WTC11 (cell line): ENCODE measurements around the gene ATP8B4.

Source experiments
- ATF2 ChIP-seq: sonication (generic); formaldehyde crosslinking; IDR thresholded peaks from 2 replicates; pipeline ENCODE4 v1.8.1; 2022; ENCODE audit warnings: low read depth, missing genetic modification reagents, borderline replicate concordance
- CREB1 ChIP-seq: sonication (generic); formaldehyde crosslinking; IDR thresholded peaks from 2 replicates; pipeline ENCODE4 v1.8.0; 2023; ENCODE audit warnings: mild to moderate bottlenecking, missing genetic modification reagents
- TEAD1 ChIP-seq: sonication (generic); formaldehyde crosslinking; IDR thresholded peaks from 2 replicates; pipeline ENCODE4 v1.8.0; 2022; ENCODE audit warnings: mild to moderate bottlenecking, missing genetic modification reagents
- ZNF425 ChIP-seq: fragments of 250-450 bp; sonication (Bioruptor Pico); conservative IDR thresholded peaks from 2 replicates; pipeline ENCODE4 v1.9.0; 2021; ENCODE audit warnings: mild to moderate bottlenecking
- TF ChIP-seq, protein P1 (sequence below): fragments of 200-600 bp; IDR thresholded peaks from 2 replicates; pipeline ENCODE4 v1.8.0; 2022; ENCODE audit warnings: antibody characterized with exemption
- TF ChIP-seq, protein P2 (sequence below): sonication (generic); formaldehyde crosslinking; IDR thresholded peaks from 2 replicates; pipeline ENCODE4 v1.8.1; 2023; ENCODE audit warnings: mild to moderate bottlenecking, missing genetic modification reagents, borderline replicate concordance
- TF ChIP-seq, protein P3 (sequence below): fragments of 250-450 bp; sonication (Bioruptor Pico); IDR thresholded peaks from 2 replicates; pipeline ENCODE4 v1.9.0; 2021; ENCODE audit warnings: moderate library complexity, mild to moderate bottlenecking, inconsistent platforms, borderline replicate concordance
- TF ChIP-seq, protein P4 (sequence below): sonication (generic); formaldehyde crosslinking; IDR thresholded peaks from 2 replicates; pipeline ENCODE4 v1.8.1; 2022; ENCODE audit warnings: missing genetic modification reagents, borderline replicate concordance

GRCh38 chr15:49870472-49870871 lies 248.6 kb downstream of the ATP8B4 start:
- TF ChIP-seq, protein P1, sequence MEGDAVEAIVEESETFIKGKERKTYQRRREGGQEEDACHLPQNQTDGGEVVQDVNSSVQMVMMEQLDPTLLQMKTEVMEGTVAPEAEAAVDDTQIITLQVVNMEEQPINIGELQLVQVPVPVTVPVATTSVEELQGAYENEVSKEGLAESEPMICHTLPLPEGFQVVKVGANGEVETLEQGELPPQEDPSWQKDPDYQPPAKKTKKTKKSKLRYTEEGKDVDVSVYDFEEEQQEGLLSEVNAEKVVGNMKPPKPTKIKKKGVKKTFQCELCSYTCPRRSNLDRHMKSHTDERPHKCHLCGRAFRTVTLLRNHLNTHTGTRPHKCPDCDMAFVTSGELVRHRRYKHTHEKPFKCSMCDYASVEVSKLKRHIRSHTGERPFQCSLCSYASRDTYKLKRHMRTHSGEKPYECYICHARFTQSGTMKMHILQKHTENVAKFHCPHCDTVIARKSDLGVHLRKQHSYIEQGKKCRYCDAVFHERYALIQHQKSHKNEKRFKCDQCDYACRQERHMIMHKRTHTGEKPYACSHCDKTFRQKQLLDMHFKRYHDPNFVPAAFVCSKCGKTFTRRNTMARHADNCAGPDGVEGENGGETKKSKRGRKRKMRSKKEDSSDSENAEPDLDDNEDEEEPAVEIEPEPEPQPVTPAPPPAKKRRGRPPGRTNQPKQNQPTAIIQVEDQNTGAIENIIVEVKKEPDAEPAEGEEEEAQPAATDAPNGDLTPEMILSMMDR = no peak
- TF ChIP-seq ZNF425 (CRISPR knock-in tag) (no peak), CREB1 (CRISPR knock-in tag) (no peak), TEAD1 (CRISPR knock-in tag) (no peak), ATF2 (no peak)
- TF ChIP-seq, protein P2, sequence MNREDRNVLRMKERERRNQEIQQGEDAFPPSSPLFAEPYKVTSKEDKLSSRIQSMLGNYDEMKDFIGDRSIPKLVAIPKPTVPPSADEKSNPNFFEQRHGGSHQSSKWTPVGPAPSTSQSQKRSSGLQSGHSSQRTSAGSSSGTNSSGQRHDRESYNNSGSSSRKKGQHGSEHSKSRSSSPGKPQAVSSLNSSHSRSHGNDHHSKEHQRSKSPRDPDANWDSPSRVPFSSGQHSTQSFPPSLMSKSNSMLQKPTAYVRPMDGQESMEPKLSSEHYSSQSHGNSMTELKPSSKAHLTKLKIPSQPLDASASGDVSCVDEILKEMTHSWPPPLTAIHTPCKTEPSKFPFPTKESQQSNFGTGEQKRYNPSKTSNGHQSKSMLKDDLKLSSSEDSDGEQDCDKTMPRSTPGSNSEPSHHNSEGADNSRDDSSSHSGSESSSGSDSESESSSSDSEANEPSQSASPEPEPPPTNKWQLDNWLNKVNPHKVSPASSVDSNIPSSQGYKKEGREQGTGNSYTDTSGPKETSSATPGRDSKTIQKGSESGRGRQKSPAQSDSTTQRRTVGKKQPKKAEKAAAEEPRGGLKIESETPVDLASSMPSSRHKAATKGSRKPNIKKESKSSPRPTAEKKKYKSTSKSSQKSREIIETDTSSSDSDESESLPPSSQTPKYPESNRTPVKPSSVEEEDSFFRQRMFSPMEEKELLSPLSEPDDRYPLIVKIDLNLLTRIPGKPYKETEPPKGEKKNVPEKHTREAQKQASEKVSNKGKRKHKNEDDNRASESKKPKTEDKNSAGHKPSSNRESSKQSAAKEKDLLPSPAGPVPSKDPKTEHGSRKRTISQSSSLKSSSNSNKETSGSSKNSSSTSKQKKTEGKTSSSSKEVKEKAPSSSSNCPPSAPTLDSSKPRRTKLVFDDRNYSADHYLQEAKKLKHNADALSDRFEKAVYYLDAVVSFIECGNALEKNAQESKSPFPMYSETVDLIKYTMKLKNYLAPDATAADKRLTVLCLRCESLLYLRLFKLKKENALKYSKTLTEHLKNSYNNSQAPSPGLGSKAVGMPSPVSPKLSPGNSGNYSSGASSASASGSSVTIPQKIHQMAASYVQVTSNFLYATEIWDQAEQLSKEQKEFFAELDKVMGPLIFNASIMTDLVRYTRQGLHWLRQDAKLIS = no peak
- TF ChIP-seq, protein P3, sequence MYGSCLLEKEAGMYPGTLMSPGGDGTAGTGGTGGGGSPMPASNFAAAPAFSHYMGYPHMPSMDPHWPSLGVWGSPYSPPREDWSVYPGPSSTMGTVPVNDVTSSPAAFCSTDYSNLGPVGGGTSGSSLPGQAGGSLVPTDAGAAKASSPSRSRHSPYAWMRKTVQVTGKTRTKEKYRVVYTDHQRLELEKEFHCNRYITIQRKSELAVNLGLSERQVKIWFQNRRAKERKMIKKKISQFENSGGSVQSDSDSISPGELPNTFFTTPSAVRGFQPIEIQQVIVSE (CRISPR knock-in tag) = no peak
- TF ChIP-seq, protein P4, sequence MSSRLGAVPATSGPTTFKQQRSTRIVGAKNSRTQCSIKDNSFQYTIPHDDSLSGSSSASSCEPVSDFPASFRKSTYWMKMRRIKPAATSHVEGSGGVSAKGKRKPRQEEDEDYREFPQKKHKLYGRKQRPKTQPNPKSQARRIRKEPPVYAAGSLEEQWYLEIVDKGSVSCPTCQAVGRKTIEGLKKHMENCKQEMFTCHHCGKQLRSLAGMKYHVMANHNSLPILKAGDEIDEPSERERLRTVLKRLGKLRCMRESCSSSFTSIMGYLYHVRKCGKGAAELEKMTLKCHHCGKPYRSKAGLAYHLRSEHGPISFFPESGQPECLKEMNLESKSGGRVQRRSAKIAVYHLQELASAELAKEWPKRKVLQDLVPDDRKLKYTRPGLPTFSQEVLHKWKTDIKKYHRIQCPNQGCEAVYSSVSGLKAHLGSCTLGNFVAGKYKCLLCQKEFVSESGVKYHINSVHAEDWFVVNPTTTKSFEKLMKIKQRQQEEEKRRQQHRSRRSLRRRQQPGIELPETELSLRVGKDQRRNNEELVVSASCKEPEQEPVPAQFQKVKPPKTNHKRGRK (CRISPR knock-in tag) = no peak
